Activated CD8-positive, alpha-beta T cell treated with anti-CD3 and anti-CD28 coated beads for 36 hours (primary cell): ENCODE measurements around the gene OR2A14. TPM values are rescaled to one million over a fixed set of nuclear protein-coding genes. Genes with fewer than 3 reads are reported as not detected.
"Not testable (repeated sequence)": the region's sequence is repeated elsewhere in the genome, so short reads cannot be mapped to it uniquely, and the experiment has no call there.

Source experiments
- ATAC-seq: fragments of 200-7000 bp; cut with Tn5 transposase; one replicate; pipeline ENCODE4 v1.10.0; 2021; ENCODE audit warnings: mild to moderate bottlenecking, moderate library complexity
- CTCF ChIA-PET: fragments of 350-600 bp; sonication (Branson Sonifier 250); formaldehyde crosslinking; loops from one replicate; lab custom pipeline; 2021; ENCODE audit warnings: antibody characterized with exemption; lab: Charles Lee
- POLR2A ChIA-PET: fragments of 350-600 bp; sonication (Branson Sonifier 250); formaldehyde crosslinking; loops from one replicate; lab custom pipeline; 2021; ENCODE audit warnings: antibody characterized with exemption; lab: Charles Lee
- DNase-seq: peaks from one replicate; pipeline ENCODE4 v3.0.0-alpha.2; 2020
- H3K27ac Mint-ChIP-seq: one replicate; pipeline ENCODE4 v1.8.0; 2021; ENCODE audit warnings: mild to moderate bottlenecking, mixed read lengths
- H3K27me3 Mint-ChIP-seq: one replicate; pipeline ENCODE4 v1.8.0; 2021; ENCODE audit warnings: mixed read lengths
- H3K36me3 Mint-ChIP-seq: one replicate; pipeline ENCODE4 v1.8.0; 2021; ENCODE audit warnings: low read depth, mixed read lengths
- H3K4me1 Mint-ChIP-seq: one replicate; pipeline ENCODE4 v1.8.0; 2021; ENCODE audit warnings: low read depth, mixed read lengths
- H3K4me3 Mint-ChIP-seq: one replicate; pipeline ENCODE4 v1.8.0; 2021; ENCODE audit warnings: mild to moderate bottlenecking, moderate library complexity, mixed read lengths
- H3K9me3 Mint-ChIP-seq: one replicate; pipeline ENCODE4 v1.8.0; 2021; ENCODE audit warnings: mixed read lengths
- intact Hi-C: fragments of 100-400 bp; cut with micrococcal nuclease; formaldehyde crosslinking; loops from one replicate; pipeline ENCODE4 v1.10.0; 2022
- total RNA-seq, 2 experiments: library from RNA; stranded (reverse); gene quantifications; one replicate each; pipeline ENCODE4 v1.2.3, GENCODE V29; 2021
- TF ChIP-seq, protein P1 (sequence below): fragments of 200-600 bp; IDR thresholded peaks from one replicate; pipeline ENCODE4 v1.8.0; 2022; ENCODE audit warnings: antibody characterized with exemption, mild to moderate bottlenecking

OR2A14 gene
- total RNA-seq, 2 experiments from 2014 or later, result not detected

DNA sequence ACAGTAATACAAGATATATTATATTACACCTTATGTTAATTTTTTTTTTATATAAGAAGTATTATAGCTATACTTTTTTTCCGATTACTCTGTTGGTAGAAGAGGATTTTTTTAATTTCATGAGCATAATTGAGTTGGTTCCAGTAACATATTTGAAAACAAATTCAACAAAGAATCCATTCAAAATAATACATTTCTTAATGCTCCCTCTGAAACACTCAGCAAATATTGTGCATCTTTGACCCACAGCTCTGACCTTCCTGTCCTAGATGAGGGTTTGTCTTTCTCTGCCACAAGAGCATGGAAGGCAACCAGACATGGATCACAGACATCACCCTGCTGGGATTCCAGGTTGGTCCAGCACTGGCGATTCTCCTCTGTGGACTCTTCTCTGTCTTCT is 13.7 kb upstream of the OR2A14 start, which contains the start of gene OR2A2:
Gene OR2A2, plus strand, starts transcription at position 301 of the 400 bp plus-strand sequence. Its CDS starts 0 bp downstream, at position 301.
- Mint-ChIP-seq H3K9me3 (no peaks in the 10 kb centered on the region), H3K4me1 (no peaks in the 10 kb centered on the region), H3K4me3 (no peak within 1 kb of the TSS), H3K27ac (no peak within 1 kb of the TSS), H3K27me3 (peaks cover 13% of the 10 kb centered on the region), H3K36me3 (no peaks in the 10 kb centered on the region)
- ChIA-PET CTCF (interaction anchor here (1.8 kb wide), 1 partner anchor 19 kb away, joined by 8 read pairs; no protein-coding TSS in a partner anchor), POLR2A (no interaction called here)
- TF ChIP-seq, protein P1, sequence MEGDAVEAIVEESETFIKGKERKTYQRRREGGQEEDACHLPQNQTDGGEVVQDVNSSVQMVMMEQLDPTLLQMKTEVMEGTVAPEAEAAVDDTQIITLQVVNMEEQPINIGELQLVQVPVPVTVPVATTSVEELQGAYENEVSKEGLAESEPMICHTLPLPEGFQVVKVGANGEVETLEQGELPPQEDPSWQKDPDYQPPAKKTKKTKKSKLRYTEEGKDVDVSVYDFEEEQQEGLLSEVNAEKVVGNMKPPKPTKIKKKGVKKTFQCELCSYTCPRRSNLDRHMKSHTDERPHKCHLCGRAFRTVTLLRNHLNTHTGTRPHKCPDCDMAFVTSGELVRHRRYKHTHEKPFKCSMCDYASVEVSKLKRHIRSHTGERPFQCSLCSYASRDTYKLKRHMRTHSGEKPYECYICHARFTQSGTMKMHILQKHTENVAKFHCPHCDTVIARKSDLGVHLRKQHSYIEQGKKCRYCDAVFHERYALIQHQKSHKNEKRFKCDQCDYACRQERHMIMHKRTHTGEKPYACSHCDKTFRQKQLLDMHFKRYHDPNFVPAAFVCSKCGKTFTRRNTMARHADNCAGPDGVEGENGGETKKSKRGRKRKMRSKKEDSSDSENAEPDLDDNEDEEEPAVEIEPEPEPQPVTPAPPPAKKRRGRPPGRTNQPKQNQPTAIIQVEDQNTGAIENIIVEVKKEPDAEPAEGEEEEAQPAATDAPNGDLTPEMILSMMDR, result no peak
- intact Hi-C loops, result no loop called here
- DNase-seq, result no peak
- ATAC-seq, result no peak

DNA sequence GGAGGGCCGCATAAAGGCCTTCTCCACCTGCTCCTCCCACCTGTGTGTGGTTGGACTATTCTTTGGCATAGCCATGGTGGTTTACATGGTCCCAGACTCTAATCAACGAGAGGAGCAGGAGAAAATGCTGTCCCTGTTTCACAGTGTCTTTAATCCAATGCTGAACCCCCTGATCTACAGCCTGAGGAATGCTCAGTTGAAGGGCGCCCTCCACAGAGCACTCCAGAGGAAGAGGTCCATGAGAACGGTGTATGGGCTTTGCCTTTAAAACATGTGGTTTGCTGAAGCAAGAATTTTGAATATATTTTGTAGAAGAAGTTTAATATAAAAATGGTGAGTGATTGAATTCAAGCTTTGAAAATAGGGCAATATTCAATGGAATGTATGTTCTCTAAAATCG is 12.7 kb upstream of the OR2A14 start:
- ChIA-PET POLR2A (no interaction called here), CTCF (no interaction called here)
- TF ChIP-seq, protein P1, result no peak
- Mint-ChIP-seq H3K36me3 (no peaks in the 10 kb centered on the region), H3K4me3 (no peak overlapping the region), H3K27me3 (peaks cover 13% of the 10 kb centered on the region), H3K27ac (no peak overlapping the region), H3K4me1 (no peaks in the 10 kb centered on the region), H3K9me3 (no peaks in the 10 kb centered on the region)
- DNase-seq (no peak), ATAC-seq (no peak)
- intact Hi-C loops, result no loop called here

DNA sequence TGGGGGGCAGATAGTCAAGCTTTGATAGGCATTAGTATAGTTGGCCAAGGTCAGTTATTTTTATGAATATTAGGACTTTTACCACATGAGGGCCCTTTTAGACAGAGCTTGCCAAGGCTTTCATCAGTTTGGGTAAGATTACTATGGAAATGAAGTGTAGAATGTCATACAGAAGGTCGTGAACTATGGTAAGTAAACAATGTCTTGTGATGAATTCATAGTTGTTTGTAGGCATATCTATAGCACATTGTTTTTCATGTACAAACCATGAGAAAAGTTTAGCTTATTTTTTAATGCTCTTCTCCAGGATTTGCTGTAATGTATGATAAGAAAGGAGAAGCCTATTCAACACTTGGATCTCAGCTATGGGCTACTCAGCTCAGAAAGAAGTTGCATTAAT is 9.3 kb upstream of the OR2A14 start:
- TF ChIP-seq, protein P1, result no peak
- POLR2A ChIA-PET, result no interaction called here
- H3K4me1 Mint-ChIP-seq, result no peaks in the 10 kb centered on the region
- ATAC-seq, result no peak
- intact Hi-C loops, result no loop called here
- CTCF ChIA-PET, result interaction anchor here (2.2 kb wide), 1 partner anchor 14 kb away, joined by 15 read pairs; no protein-coding TSS in a partner anchor
- no peak overlapping the region for H3K27ac Mint-ChIP-seq
- DNase-seq, result no peak
- H3K4me3 Mint-ChIP-seq, result no peak overlapping the region
- peaks cover 12% of the 10 kb centered on the region for H3K27me3 Mint-ChIP-seq
- no peaks in the 10 kb centered on the region for H3K9me3 Mint-ChIP-seq
- no peaks in the 10 kb centered on the region for H3K36me3 Mint-ChIP-seq

DNA sequence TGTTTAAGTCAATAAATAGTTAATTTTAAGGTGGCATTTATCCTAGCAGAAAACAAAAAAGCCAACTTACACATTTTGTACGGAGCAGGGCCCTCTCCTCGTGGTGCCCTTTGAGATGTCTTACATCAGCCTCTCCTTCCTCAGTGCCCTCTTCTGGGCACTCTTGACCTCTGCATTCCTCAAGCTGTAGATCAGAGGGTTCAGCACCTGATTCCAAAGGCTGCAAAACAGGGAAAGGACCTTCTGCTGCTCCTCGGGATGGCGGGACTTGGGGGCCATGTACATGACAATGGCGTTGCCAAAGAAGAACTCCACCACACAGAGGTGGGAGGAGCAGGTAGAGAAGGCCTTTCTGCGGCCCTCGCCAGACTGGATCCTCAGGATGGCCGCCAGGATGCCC is 4.6 kb upstream of the OR2A14 start:
- DNase-seq (no peak), ATAC-seq (no peak)
- Mint-ChIP-seq H3K4me3 (no peak overlapping the region), H3K36me3 (no peaks in the 10 kb centered on the region), H3K27me3 (peaks cover 9% of the 10 kb centered on the region), H3K27ac (no peak overlapping the region), H3K9me3 (no peaks in the 10 kb centered on the region), H3K4me1 (no peaks in the 10 kb centered on the region)
- TF ChIP-seq, protein P1, result no peak
- intact Hi-C loops, result no loop called here
- POLR2A ChIA-PET, result no interaction called here
- CTCF ChIA-PET, result no interaction called here

GRCh38 chr7:144127714-144128334 is 4.8 kb downstream of the OR2A14 start:
- intact Hi-C loops, result loop anchor here (2.0 to 10.0 kb wide), 2 partner anchors 69 to 223 kb away; partner anchors contain the start of gene TCAF1
- peaks cover 4% of the 10 kb centered on the region for H3K4me1 Mint-ChIP-seq
- H3K27me3 Mint-ChIP-seq, result no peaks in the 10 kb centered on the region
- POLR2A ChIA-PET, result no interaction called here
- no peak overlapping the region for H3K4me3 Mint-ChIP-seq
- H3K9me3 Mint-ChIP-seq, result no peaks in the 10 kb centered on the region
- TF ChIP-seq, protein P1, result peak; percentile 90
- CTCF ChIA-PET, result interaction anchor here (0.6 to 1.6 kb wide), 36 partner anchors 9 to 637 kb away, joined by 3 to 22 read pairs (median 4); partner anchors contain the start of genes OR2A12, OR2A2 and TCAF1
- ATAC-seq (peak; percentile 100), DNase-seq (peak; percentile 97)
- H3K27ac Mint-ChIP-seq, result no peak overlapping the region
- H3K36me3 Mint-ChIP-seq, result no peaks in the 10 kb centered on the region

DNA sequence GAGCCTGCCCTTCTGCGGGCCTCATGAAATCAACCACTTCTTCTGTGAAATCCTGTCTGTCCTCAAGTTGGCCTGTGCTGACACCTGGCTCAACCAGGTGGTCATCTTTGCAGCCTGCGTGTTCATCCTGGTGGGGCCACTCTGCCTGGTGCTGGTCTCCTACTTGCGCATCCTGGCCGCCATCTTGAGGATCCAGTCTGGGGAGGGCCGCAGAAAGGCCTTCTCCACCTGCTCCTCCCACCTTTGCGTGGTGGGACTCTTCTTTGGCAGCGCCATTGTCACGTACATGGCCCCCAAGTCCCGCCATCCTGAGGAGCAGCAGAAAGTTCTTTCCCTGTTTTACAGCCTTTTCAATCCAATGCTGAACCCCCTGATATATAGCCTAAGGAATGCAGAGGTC is 6.6 kb downstream of the OR2A14 start:
- DNase-seq, H3K27me3 Mint-ChIP-seq, H3K4me1 Mint-ChIP-seq, H3K27ac Mint-ChIP-seq, H3K36me3 Mint-ChIP-seq, H3K9me3 Mint-ChIP-seq, H3K4me3 Mint-ChIP-seq, POLR2A ChIA-PET, ATAC-seq, CTCF ChIA-PET: not testable (repeated sequence)
- intact Hi-C loops, result loop anchor here (10.0 kb wide), 1 partner anchor 225 kb away; the partner anchor contains the start of gene TCAF1
